ENCODE data around the gene IL21R.

The IL21R gene

GRCh38 chr16:27370318-27370717 is 31.7 kb upstream of the IL21R start:
- TF ChIP-seq, protein P1, sequence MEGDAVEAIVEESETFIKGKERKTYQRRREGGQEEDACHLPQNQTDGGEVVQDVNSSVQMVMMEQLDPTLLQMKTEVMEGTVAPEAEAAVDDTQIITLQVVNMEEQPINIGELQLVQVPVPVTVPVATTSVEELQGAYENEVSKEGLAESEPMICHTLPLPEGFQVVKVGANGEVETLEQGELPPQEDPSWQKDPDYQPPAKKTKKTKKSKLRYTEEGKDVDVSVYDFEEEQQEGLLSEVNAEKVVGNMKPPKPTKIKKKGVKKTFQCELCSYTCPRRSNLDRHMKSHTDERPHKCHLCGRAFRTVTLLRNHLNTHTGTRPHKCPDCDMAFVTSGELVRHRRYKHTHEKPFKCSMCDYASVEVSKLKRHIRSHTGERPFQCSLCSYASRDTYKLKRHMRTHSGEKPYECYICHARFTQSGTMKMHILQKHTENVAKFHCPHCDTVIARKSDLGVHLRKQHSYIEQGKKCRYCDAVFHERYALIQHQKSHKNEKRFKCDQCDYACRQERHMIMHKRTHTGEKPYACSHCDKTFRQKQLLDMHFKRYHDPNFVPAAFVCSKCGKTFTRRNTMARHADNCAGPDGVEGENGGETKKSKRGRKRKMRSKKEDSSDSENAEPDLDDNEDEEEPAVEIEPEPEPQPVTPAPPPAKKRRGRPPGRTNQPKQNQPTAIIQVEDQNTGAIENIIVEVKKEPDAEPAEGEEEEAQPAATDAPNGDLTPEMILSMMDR (IDR thresholded peaks at IDR 0.05; ENCODE audit: control extremely low read depth, extremely low read depth, low read depth, missing control alignments) = no peak
- DNase-seq (ENCODE audit: extremely low spot score) = no peak
- POLR2A ChIA-PET = no interaction called here
- CTCF ChIA-PET = interaction anchor here (1.2 to 10.7 kb wide), 3 partner anchors 18 to 135 kb away, joined by 5 to 87 read pairs (median 47); partner anchors contain the start of gene IL21R

GRCh38 chr16:27373312-27373711 is 28.7 kb upstream of the IL21R start:
- POLR2A ChIA-PET = no interaction called here
- CTCF ChIA-PET = interaction anchor here (0.7 to 10.7 kb wide), 6 partner anchors 11 to 194 kb away, joined by 3 to 87 read pairs (median 26); partner anchors contain the start of gene IL21R
- TF ChIP-seq, protein P1 (IDR thresholded peaks at IDR 0.05; ENCODE audit: control extremely low read depth, extremely low read depth, low read depth, missing control alignments) = no peak
- DNase-seq (ENCODE audit: extremely low spot score) = no peak

DNA sequence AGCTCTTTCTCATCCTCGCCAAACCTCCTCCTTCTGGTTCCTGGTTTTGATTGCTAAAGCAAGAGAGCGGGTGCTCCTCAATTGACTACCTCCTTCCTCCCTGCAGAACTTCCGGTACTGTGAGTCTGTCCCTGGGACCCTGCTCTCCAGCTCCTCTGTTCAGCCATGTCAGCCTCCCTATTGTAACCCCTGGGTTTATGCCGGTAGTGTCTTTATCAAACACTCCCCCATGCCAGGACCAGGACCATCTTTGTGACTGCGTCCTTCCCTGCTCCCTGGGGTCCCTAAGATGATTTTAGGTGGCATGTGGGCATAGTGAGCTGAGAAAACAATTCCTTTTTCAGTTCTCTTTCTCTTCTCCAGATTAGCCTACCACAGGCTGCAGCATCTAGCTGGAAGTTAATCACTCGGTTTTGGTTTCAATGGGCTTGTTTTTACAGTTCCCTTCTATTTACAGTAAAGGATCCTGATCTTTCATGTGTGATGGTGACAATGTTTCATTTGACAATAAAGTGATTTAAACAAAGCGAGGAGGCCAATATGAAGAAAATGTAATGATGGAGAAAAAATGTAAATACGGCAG is 27.7 kb upstream of the IL21R start:
- POLR2A ChIA-PET = interaction anchor here (1.0 to 2.7 kb wide), 4 partner anchors 14 to 32 kb away, joined by 3 to 18 read pairs (median 6); partner anchors contain the start of gene IL21R
- peak; percentile 44 for DNase-seq (ENCODE audit: extremely low spot score)
- TF ChIP-seq, protein P1 (IDR thresholded peaks at IDR 0.05; ENCODE audit: control extremely low read depth, extremely low read depth, low read depth, missing control alignments) = no peak
- CTCF ChIA-PET = interaction anchor here (1.0 to 10.7 kb wide), 12 partner anchors 8 to 194 kb away, joined by 3 to 87 read pairs (median 8); partner anchors contain the start of gene IL21R

GRCh38 chr16:27374804-27375425 is 27.1 kb upstream of the IL21R start:
- ChIA-PET CTCF (interaction anchor here (0.7 to 10.7 kb wide), 17 partner anchors 8 to 195 kb away, joined by 3 to 87 read pairs (median 5); partner anchors contain the start of gene IL21R), POLR2A (interaction anchor here (0.6 to 2.7 kb wide), 5 partner anchors 13 to 104 kb away, joined by 3 to 18 read pairs (median 6); partner anchors contain the start of gene IL21R)
- DNase-seq (ENCODE audit: extremely low spot score) = peak; percentile 74
- TF ChIP-seq, protein P1 (IDR thresholded peaks at IDR 0.05; ENCODE audit: control extremely low read depth, extremely low read depth, low read depth, missing control alignments) = peak; percentile 38

DNA sequence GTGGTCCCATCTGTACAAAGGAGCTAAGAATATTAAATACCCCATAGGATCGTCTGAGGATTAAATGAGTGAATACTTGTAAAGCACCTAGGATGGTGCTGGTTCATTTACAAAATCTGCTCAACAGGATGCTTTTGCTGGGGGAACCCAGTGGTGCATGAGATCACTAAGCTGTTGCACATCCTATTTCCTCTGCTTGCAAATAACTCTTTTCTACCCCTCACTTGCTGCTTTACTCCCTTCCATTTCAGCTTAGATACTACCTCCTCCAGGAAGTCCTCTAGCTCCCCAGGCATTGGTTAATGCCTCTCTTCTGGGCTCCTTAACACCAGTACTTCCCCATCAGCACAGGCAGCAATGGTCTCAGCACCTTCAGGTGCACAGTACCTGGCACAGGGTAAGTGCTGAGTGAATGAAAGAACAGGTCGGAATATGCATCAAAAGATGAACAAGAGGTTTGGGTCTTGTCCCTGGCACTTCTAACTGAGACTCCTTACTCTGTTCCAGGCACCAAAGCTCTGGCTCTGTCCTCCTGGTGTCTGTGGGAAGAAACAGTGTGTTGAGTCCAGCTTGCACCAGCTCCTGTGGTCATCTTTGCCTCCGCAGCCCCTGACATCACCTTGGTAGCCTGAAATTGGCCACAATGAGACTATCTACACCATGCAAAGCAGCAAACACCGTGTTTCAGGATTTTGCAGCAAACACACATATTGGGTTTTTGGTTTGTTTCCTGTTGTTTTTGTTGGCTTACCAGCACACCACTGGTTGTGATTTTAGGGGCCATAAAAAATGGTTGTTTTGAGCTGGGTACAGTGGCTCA is 24.1 kb upstream of the IL21R start:
- POLR2A ChIA-PET = interaction anchor here (0.5 kb wide), 1 partner anchor 43 kb away, joined by 7 read pairs; no protein-coding TSS in a partner anchor
- TF ChIP-seq, protein P1 (IDR thresholded peaks at IDR 0.05; ENCODE audit: control extremely low read depth, extremely low read depth, low read depth, missing control alignments) = no peak
- CTCF ChIA-PET = interaction anchor here (0.8 to 7.4 kb wide), 4 partner anchors 9 to 75 kb away, joined by 4 to 64 read pairs (median 17); no protein-coding TSS in a partner anchor
- peak; percentile 46 for DNase-seq (ENCODE audit: extremely low spot score)

All from GM10248 (cell line).